ENCODE results near the gene FAM25C.
"Not testable (repeated sequence)": the region's sequence is repeated elsewhere in the genome, so short reads cannot be mapped to it uniquely, and the experiment has no call there.

The FAM25C gene

DNA sequence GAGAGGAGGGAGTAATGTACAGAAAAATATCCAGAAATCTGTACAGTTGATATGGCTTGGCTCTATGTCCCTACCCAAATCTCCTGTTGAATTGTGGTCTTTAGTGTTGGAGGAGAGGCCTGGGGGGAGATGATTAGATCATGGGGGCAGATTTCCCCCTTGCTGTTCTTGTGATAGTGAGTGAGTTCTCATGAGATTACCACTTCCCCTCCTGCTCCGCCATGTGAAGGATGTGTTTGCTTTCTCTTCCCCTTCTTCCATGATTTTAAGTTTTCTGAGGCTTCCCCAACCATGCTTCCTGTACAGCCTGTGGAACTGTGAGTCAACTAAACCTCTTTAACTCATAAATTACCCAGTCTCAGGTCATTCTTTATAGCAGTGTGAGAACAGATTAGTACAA lies 52.2 kb downstream of the FAM25C start:
- not testable (repeated sequence) for DNase-seq

Data from NCI-H748 treated with DMSO at 0.1 percent for 48 hours (cell line).